Measurements from ENCODE around the gene EFCAB6.

EFCAB6 gene

DNA sequence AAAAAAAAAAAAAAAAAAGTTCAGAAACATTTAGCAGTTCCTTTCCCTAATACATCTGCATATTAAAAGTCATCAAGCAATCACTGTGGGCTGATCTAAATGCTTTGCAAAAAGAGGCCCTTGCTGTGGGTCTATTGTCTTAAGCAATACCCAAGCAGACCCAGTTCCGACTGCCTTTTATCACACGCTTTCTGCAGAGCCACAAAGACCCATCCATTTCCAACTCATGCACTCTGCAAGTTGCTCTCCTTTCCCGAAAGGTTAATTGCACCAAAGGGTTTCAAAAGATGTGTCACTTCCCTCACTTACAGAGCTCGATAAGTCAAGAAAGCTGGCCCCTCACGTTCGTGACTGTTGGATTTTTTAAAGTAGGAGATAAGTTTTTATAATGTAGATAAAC, 261.4 kb downstream of the EFCAB6 start:
- DNase-seq (ENCODE audit: low read depth) = no peak
- TF ChIP-seq CTCF (IDR thresholded peaks at IDR 0.05; ENCODE audit: insufficient read depth, low read depth, low read length, missing control alignments) = no peak
- H3K4me3 ChIP-seq (ENCODE audit: low read depth, low read length) = no peak overlapping the region

- H3K4me3 ChIP-seq (ENCODE audit: low read depth, low read length) = no peak overlapping the region
- DNase-seq (ENCODE audit: low read depth) = peak; percentile 24
- no peak for TF ChIP-seq CTCF (IDR thresholded peaks at IDR 0.05; ENCODE audit: insufficient read depth, low read depth, low read length, missing control alignments)
These were observed 262.0 kb downstream of the EFCAB6 start for GRCh38 chr22:43550024-43550620.

GRCh38 chr22:43546186-43546585, 265.9 kb downstream of the EFCAB6 start:
- no peak for DNase-seq (ENCODE audit: low read depth)
- no peak for TF ChIP-seq CTCF (IDR thresholded peaks at IDR 0.05; ENCODE audit: insufficient read depth, low read depth, low read length, missing control alignments)

GRCh38 chr22:43544289-43544673, 267.8 kb downstream of the EFCAB6 start:
- no peak overlapping the region for H3K4me3 ChIP-seq (ENCODE audit: low read depth, low read length)
- DNase-seq (ENCODE audit: low read depth) = no peak
- TF ChIP-seq CTCF (IDR thresholded peaks at IDR 0.05; ENCODE audit: insufficient read depth, low read depth, low read length, missing control alignments) = no peak

More at GRCh38 chr22:43546186-43546585, 265.9 kb downstream of the EFCAB6 start:
- H3K4me3 ChIP-seq (ENCODE audit: low read depth, low read length) = no peak overlapping the region

DNA sequence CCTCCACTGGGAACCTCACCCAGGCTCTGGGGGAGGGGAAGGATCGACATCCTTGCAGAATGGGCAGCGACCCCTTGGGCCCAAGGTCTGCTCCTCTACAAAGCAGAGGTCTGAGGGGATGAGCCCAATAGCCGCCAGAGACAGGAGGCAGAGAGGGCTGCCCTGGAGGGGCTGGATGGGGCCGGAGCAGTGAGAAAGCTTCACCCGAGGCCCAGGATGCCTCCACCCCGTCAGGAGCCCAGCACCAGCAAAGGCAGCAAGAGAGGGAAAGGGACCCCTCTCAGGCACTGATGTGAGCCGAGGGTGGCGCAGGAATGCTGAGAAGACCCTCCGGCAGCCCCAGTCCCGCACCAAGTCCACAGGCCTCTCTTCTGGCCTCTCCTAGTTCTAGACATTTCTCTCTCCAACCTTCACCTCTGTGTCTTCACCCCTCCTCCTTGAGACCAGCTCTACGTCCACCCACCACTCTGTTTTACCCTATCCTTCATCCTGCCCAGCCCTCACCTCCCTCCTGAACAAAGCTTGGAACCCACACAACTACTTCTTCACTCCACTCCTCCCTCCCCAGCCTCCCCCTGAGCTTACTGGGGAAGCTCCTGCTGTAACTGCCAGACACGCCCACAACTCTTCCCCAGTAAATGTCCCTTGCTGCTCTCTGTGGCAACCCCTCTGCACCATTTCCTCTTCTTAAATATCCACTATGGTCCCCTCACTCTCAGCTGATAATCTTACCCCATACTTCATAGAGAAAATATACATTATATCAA, 268.4 kb downstream of the EFCAB6 start:
- TF ChIP-seq CTCF (IDR thresholded peaks at IDR 0.05; ENCODE audit: insufficient read depth, low read depth, low read length, missing control alignments) = no peak
- DNase-seq (ENCODE audit: low read depth) = no peak
- H3K4me3 ChIP-seq (ENCODE audit: low read depth, low read length) = no peak overlapping the region

- TF ChIP-seq CTCF (IDR thresholded peaks at IDR 0.05; ENCODE audit: insufficient read depth, low read depth, low read length, missing control alignments) = no peak
- DNase-seq (ENCODE audit: low read depth) = no peak
- no peak overlapping the region for H3K4me3 ChIP-seq (ENCODE audit: low read depth, low read length)
These were observed 269.2 kb downstream of the EFCAB6 start for GRCh38 chr22:43542681-43543521.
